ENCODE results near the gene C9orf50.

DNA sequence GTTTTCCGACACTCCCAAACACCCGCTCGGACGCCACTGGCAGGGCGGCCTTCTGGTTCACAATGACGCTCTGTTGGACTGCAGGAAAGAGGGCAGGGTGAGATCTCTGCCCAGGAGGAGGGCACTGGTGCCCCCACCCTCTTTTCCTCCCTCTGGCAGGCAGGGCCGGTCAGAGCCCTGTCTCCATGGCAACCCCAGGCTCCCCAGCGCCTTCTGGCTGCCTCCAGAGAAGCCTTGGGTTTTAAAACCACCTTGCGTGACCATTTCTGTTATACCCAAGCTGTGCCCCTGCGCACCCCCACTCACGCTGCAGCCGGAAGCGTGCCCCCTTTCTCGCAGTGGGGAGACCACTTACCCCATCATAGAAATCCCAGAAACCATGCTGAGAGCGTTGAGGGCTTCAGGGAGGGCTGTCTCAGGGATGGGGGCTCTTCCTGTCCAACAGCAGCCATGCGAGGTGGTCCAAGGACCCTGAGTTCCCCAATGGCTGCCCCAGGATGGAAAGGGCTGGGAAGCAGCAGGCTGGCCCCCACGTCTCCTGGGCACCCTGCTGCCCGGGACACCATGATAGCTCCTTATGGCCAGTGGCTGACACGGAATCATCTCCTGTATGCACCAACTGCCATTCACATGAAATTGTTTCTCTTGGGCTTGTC lies 7.3 kb downstream of the C9orf50 start:
- no peak for TF ChIP-seq GATA3 (IDR thresholded peaks at IDR 0.05; ENCODE audit: low read depth, low read length)
- no peak for TF ChIP-seq GATA2 (IDR thresholded peaks at IDR 0.05; ENCODE audit: low read depth, low read length)
